Osteoblast (primary cell): ENCODE results near the gene INHA. TPM values are rescaled to one million over a fixed set of nuclear protein-coding genes. Genes with fewer than 3 reads are reported as not detected.

Source experiments
- DNase-seq: peaks from one replicate; pipeline ENCODE4 v3.0.0; 2011; ENCODE audit warnings: low spot score, mixed read lengths; ENCODE audit not compliant: insufficient read length; ENCODE audit errors: missing footprints
- H2AFZ ChIP-seq: 2 replicates; pipeline ENCODE4 v1.6.0; 2011; ENCODE audit warnings: mild to moderate bottlenecking, low read length
- H3K27ac ChIP-seq: 2 replicates; pipeline ENCODE4 v1.5.1; 2011; ENCODE audit warnings: mild to moderate bottlenecking, low read depth, low read length, moderate library complexity
- H3K27me3 ChIP-seq: 2 replicates; pipeline ENCODE4 v1.6.0; 2012; ENCODE audit warnings: mild to moderate bottlenecking, control low read depth, inconsistent platforms, low read length, moderate library complexity; ENCODE audit not compliant: insufficient read depth
- H3K36me3 ChIP-seq: 2 replicates; pipeline ENCODE4 v1.5.1; 2011; ENCODE audit warnings: mild to moderate bottlenecking, low read length, control low read depth, moderate library complexity; ENCODE audit not compliant: insufficient read depth
- H3K4me1 ChIP-seq: 2 replicates; pipeline ENCODE4 v1.5.1; 2011; ENCODE audit warnings: mild to moderate bottlenecking, low read length, control low read depth, moderate library complexity; ENCODE audit not compliant: insufficient read depth
- H3K4me2 ChIP-seq: 2 replicates; pipeline ENCODE4 v1.6.0; 2011; ENCODE audit warnings: mild to moderate bottlenecking, low read length; ENCODE audit not compliant: insufficient read depth
- H3K4me3 ChIP-seq: fragments of 200-600 bp; sonication (generic); 3 replicates; pipeline ENCODE4 v1.5.1; 2012; ENCODE audit warnings: mild to moderate bottlenecking, low read length, inconsistent platforms; ENCODE audit not compliant: insufficient read depth
- H3K79me2 ChIP-seq: 2 replicates; pipeline ENCODE4 v1.6.0; 2012; ENCODE audit warnings: mild to moderate bottlenecking, low read length, control low read depth, inconsistent platforms; ENCODE audit not compliant: insufficient read depth
- H3K9me3 ChIP-seq: 2 replicates; pipeline ENCODE4 v1.5.1; 2011; ENCODE audit warnings: low read depth, low read length, control low read depth
- H4K20me1 ChIP-seq: 2 replicates; pipeline ENCODE4 v1.6.0; 2012; ENCODE audit warnings: mild to moderate bottlenecking, low read length, control low read depth; ENCODE audit not compliant: insufficient read depth
- total RNA-seq: library from RNA; depleted of rRNA; stranded (reverse); fragments of >200 nt; gene quantifications from 2 replicates; pipeline ENCODE4 v1.2.3, GENCODE V29; 2012
- TF ChIP-seq, protein P1 (sequence below): IDR thresholded peaks from 2 replicates; pipeline ENCODE4 v1.5.1; 2011; ENCODE audit warnings: mild to moderate bottlenecking, low read depth, low read length, moderate library complexity; ENCODE audit errors: extremely low read depth

INHA gene
- total RNA-seq, 1 donor: under 0.01 TPM

GRCh38 chr2:219595256-219595655 lies 23.1 kb downstream of the INHA start:
- DNase-seq: no peak

DNA sequence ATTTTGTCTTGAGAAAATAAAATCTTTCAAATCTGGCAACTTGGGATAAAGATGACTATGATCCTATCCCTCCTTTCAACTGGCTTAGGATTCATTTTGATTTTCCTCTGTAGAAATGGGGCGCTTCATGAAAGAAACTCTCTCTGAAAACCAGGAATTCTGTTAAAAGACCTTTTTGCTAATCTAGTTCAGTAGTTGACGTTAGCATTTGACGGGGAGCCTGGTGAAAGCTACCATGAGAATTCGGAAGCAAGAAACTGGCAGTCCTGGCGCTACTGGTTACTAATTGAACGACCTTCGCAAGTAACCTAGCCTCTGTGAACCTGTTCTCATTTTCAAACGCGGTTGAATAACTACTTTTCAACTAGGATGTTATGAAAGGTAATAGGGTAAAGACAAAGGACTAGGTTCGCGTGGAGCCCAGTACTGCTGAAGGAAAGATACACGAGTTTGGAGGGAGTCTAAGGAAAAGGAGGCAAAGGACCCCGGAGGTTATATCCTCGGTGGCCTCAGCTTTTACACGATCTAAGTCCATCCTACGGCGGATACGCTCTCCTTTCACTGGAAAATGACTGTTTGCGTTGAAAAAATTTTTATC lies 24.9 kb downstream of the INHA start:
- H3K27me3 ChIP-seq: no peaks in the 10 kb centered on the region
- H3K27ac ChIP-seq: peak overlapping the region; percentile 91
- H3K4me2 ChIP-seq: peak overlapping the region; percentile 99
- H3K4me3 ChIP-seq: peak overlapping the region; percentile 89
- peaks cover 5% of the 10 kb centered on the region for H3K36me3 ChIP-seq
- peaks cover 8% of the 10 kb centered on the region for H3K79me2 ChIP-seq
- DNase-seq: no peak
- H3K9me3 ChIP-seq: no peaks in the 10 kb centered on the region
- H3K4me1 ChIP-seq: peaks cover 18% of the 10 kb centered on the region
- peak overlapping the region; percentile 98 for H2AFZ ChIP-seq
- no peaks in the 10 kb centered on the region for H4K20me1 ChIP-seq
- TF ChIP-seq, protein P1, sequence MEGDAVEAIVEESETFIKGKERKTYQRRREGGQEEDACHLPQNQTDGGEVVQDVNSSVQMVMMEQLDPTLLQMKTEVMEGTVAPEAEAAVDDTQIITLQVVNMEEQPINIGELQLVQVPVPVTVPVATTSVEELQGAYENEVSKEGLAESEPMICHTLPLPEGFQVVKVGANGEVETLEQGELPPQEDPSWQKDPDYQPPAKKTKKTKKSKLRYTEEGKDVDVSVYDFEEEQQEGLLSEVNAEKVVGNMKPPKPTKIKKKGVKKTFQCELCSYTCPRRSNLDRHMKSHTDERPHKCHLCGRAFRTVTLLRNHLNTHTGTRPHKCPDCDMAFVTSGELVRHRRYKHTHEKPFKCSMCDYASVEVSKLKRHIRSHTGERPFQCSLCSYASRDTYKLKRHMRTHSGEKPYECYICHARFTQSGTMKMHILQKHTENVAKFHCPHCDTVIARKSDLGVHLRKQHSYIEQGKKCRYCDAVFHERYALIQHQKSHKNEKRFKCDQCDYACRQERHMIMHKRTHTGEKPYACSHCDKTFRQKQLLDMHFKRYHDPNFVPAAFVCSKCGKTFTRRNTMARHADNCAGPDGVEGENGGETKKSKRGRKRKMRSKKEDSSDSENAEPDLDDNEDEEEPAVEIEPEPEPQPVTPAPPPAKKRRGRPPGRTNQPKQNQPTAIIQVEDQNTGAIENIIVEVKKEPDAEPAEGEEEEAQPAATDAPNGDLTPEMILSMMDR: no peak

More at GRCh38 chr2:219595256-219595655, 23.1 kb downstream of the INHA start:
- Histone ChIP-seq H3K27ac (no peak overlapping the region), H4K20me1 (no peaks in the 10 kb centered on the region), H3K4me2 (no peak overlapping the region), H3K4me1 (peaks cover 18% of the 10 kb centered on the region), H3K79me2 (peaks cover 8% of the 10 kb centered on the region), H3K9me3 (no peaks in the 10 kb centered on the region), H3K4me3 (no peak overlapping the region), H3K27me3 (no peaks in the 10 kb centered on the region), H3K36me3 (no peaks in the 10 kb centered on the region), H2AFZ (no peak overlapping the region)
- TF ChIP-seq, protein P1: no peak

DNA sequence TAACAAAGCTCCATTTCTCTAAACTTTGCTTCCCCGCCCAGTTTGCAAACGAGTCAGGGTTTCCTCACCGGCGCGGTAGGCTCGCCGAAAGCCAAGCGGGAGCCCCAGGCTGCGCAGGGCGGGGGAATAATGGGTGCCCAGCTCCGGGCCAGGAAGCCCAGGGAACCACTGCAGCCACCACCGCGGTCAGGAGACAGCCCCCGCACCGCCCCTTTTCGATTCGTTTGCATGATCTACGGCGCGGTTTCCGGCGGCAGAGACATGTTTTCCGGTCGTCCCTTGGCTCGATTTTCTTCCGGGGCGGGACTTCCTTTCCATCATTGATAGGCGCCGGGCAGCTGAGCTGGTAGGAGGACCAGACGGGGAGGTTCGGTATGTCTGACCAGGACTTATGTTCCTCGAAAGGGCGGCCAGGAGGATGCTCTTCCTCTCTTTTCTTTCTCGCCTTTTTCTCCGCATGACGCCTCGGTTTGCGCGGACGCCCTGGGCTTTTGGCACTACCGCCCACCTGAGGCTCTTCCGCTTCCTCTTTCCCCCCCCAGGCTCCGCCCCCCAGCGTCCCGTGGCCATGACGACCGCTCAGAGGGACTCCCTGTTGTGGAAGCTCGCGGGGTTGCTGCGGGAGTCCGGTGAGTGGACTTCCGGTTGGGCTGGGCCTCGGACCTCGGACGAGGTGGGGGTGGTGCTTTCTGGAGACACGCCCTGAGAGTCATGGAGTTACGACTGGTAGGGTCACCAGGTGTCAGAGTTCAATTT lies 25.6 kb downstream of the INHA start, which contains the start of gene STK11IP:
Gene STK11IP, plus strand, starts transcription at position 306 of the 756 bp plus-strand sequence. Its CDS starts 263 bp downstream, at position 569.
- Histone ChIP-seq H3K4me3 (peak within 1 kb of the TSS; percentile 89), H3K9me3 (no peaks in the 10 kb centered on the region), H3K79me2 (peaks cover 8% of the 10 kb centered on the region), H3K27ac (peak within 1 kb of the TSS; percentile 91), H3K4me2 (peak within 1 kb of the TSS; percentile 99), H3K4me1 (peaks cover 18% of the 10 kb centered on the region), H2AFZ (peak within 1 kb of the TSS; percentile 98), H3K27me3 (no peaks in the 10 kb centered on the region), H3K36me3 (peaks cover 11% of the 10 kb centered on the region), H4K20me1 (no peaks in the 10 kb centered on the region)
- DNase-seq: peak; percentile 99
- TF ChIP-seq, protein P1: no peak
